Subcutaneous adipose tissue (tissue), 4 donors: ENCODE data around the gene DPP10. TPM values are rescaled to one million over a fixed set of nuclear protein-coding genes. Genes with fewer than 3 reads are reported as not detected.

Experiments
- CTCF ChIP-seq: fragments of 450-650 bp; IDR thresholded peaks from one replicate; pipeline ENCODE4 v1.5.1; 2016; ENCODE audit warnings: low read depth, mild to moderate bottlenecking, control low read depth, antibody characterized with exemption, moderate library complexity
- total RNA-seq, 4 donors: library from RNA; depleted of rRNA; stranded (reverse); fragments of >200 nt; gene quantifications; one replicate each; pipeline ENCODE4 v1.1.0, GENCODE V29; 2016

DPP10 gene
- total RNA-seq, 4 donors from 2014 or later = 0.94 TPM; not detected in 3

GRCh38 chr2:115738111-115738510 lies 1295.7 kb downstream of the DPP10 start:
- TF ChIP-seq CTCF = no peak

- TF ChIP-seq CTCF = no peak
Observed at GRCh38 chr2:115739574-115739973, 1297.1 kb downstream of the DPP10 start.

GRCh38 chr2:115746151-115746550 lies 1303.7 kb downstream of the DPP10 start:
- no peak for TF ChIP-seq CTCF

GRCh38 chr2:115757286-115757685 lies 1314.8 kb downstream of the DPP10 start:
- no peak for TF ChIP-seq CTCF

GRCh38 chr2:115763601-115764000 lies 1321.2 kb downstream of the DPP10 start:
- no peak for TF ChIP-seq CTCF

- no peak for TF ChIP-seq CTCF
Observed at GRCh38 chr2:115771516-115771915, 1329.1 kb downstream of the DPP10 start.

- TF ChIP-seq CTCF = no peak
Observed at GRCh38 chr2:115774361-115774760, 1331.9 kb downstream of the DPP10 start.
